GM12872 (cell line): ENCODE results near the gene GNAT1.

ENCODE experiments used
- CTCF ChIP-seq: IDR thresholded peaks from 3 replicates; pipeline ENCODE4 v1.5.1; 2011; ENCODE audit warnings: low read depth, mild to moderate bottlenecking, low read length, moderate library complexity; ENCODE audit not compliant: insufficient read depth

The GNAT1 gene

GRCh38 chr3:50237754-50238548 lies 46.5 kb downstream of the GNAT1 start:
- TF ChIP-seq CTCF = no peak

- TF ChIP-seq CTCF = no peak
Observed at GRCh38 chr3:50238549-50239026, 47.2 kb downstream of the GNAT1 start.

GRCh38 chr3:50239649-50240048 lies 48.2 kb downstream of the GNAT1 start:
- no peak for TF ChIP-seq CTCF

GRCh38 chr3:50241163-50241562 lies 49.8 kb downstream of the GNAT1 start:
- TF ChIP-seq CTCF = no peak

- no peak for TF ChIP-seq CTCF
Observed at GRCh38 chr3:50241713-50242380, 50.4 kb downstream of the GNAT1 start.

GRCh38 chr3:50242381-50242770 lies 51.0 kb downstream of the GNAT1 start:
- no peak for TF ChIP-seq CTCF

GRCh38 chr3:50242851-50243542 lies 51.6 kb downstream of the GNAT1 start:
- peak; percentile 14; the same call in 1 of the 3 replicates for TF ChIP-seq CTCF
